ENCODE data around the gene CLGN.
A peak's percentile ranks its signal among the peaks of the same experiment; 100 is the strongest.

- TF ChIP-seq POLR2A (IDR thresholded peaks at IDR 0.05) (no peak), CTCF (IDR thresholded peaks at IDR 0.05) (peak in 2 of 3 donors; percentile 10 to 16), EP300 (IDR thresholded peaks at IDR 0.05) (no peak)
Observed at GRCh38 chr4:140427106-140427918, at the start of gene CLGN.
